Spleen (tissue), 3 donors: ENCODE measurements around the gene TOMM20.

ENCODE experiments used
- POLR2A ChIP-seq, 3 donors: fragments of 450-650 bp; IDR thresholded peaks; one replicate each; pipeline ENCODE4 v1.5.1; 2017; ENCODE audit warnings: antibody characterized with exemption in 3 of 3, mild to moderate bottlenecking in 1 of 3
- POLR2AphosphoS5 ChIP-seq, 3 donors: sonication (generic); formaldehyde crosslinking; IDR thresholded peaks; one replicate each; pipeline ENCODE4 v1.5.1; 2017; ENCODE audit warnings: antibody characterized with exemption in 3 of 3

DNA sequence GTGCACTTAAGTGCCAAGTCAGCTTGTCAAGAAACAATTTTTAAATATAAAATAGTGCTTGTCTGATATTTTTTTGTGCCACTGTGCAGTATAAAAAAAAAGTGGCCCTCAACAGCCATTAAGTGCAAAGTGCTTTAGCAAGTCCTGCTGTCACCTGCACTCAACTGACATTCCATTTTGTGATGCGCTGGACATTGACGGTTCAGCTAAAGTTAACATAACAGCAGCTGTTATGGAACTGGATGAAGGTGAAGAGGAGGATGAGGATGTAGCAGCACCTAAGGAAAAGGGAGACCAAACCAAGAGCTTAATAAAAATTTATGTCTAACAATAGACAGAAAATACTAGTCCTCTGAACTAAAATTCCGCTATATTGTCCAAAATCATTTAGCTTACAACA lies 39.7 kb upstream of the TOMM20 start:
- no peak for TF ChIP-seq POLR2A (IDR thresholded peaks at IDR 0.05)
- TF ChIP-seq POLR2AphosphoS5 (IDR thresholded peaks at IDR 0.05) = no peak
